HCT116 (cell line): ENCODE results near the gene GTF3C4. TPM values are rescaled to one million over a fixed set of nuclear protein-coding genes. Genes with fewer than 3 reads are reported as not detected.

Experiments used
- ATAC-seq: fragments of 200-7000 bp; cut with Tn5 transposase; 2 replicates; pipeline ENCODE4 v1.9.1; 2020; ENCODE audit warnings: mild to moderate bottlenecking, moderate library complexity
- BruUV-seq: library from RNA; stranded (reverse); fragments of 400-500 nt; replicated peaks from 2 replicates; lab custom pipeline; 2021; lab: Mats Ljungman, UMichigan
- CTCF ChIA-PET: fragments of 300-600 bp; sonication (Branson Sonifier 250); formaldehyde crosslinking; loops from one replicate; lab custom pipeline; 2021; ENCODE audit warnings: antibody characterized with exemption; lab: Charles Lee
- POLR2A ChIA-PET: fragments of 300-600, 350-600 bp; sonication (Branson Sonifier 250); formaldehyde crosslinking; loops from one replicate; lab custom pipeline; 2021; ENCODE audit warnings: antibody characterized with exemption; lab: Charles Lee
- RAD21 ChIA-PET, 2 experiments: fragments of 300-600 bp; sonication (Branson Sonifier 250); formaldehyde crosslinking; loops; one replicate each; lab custom pipeline; 2023; ENCODE audit warnings: low total read pairs in 2 of 2; ENCODE audit not compliant: uncharacterized antibody in 2 of 2, unreplicated experiment in 2 of 2, low non-redundant PET in 1 of 2; lab: Charles Lee
- DNase-seq: peaks from one replicate; pipeline ENCODE4 v3.0.0-alpha.2; 2010; ENCODE audit warnings: low read depth, low spot score
- H2AFZ ChIP-seq: fragments of 200-600 bp; shearing (Covaris generic), sonication (generic); 2 replicates; pipeline ENCODE4 v1.6.1; 2017; ENCODE audit warnings: low read depth, mixed run types, mixed read lengths, antibody characterized with exemption, low read length; ENCODE audit not compliant: poor library complexity, severe bottlenecking
- H3K27ac ChIP-seq: 2 replicates; pipeline ENCODE4 v1.5.1; 2012; ENCODE audit warnings: low read depth, low read length
- H3K27me3 ChIP-seq: fragments of 200-600 bp; sonication (generic); 2 replicates; pipeline ENCODE4 v1.6.1; 2016; ENCODE audit warnings: mixed run types, low read length, mixed read lengths; ENCODE audit not compliant: insufficient read depth
- H3K36me3 ChIP-seq, 2 experiments: fragments of 200-500 bp in 1 of 2; fragments of 200-600 bp in 1 of 2; sonication (Bioruptor generic) in 1 of 2; sonication (generic) in 1 of 2; 2 replicates each; pipeline versions ENCODE4 v1.5.1 to v1.6.1; 2014 to 2016; ENCODE audit warnings: low read length in 2 of 2, inconsistent platforms in 1 of 2, mixed read lengths in 1 of 2, mixed run types in 1 of 2; ENCODE audit not compliant: insufficient read depth in 2 of 2, control insufficient read depth in 1 of 2
- H3K4me1 ChIP-seq, 2 experiments: fragments of 200-600 bp in 1 of 2; sonication (generic) in 1 of 2; 2 replicates each; pipeline versions ENCODE4 v1.5.1 to v1.6.1; 2012 to 2017; ENCODE audit warnings: low read length in 2 of 2, inconsistent platforms in 1 of 2, mild to moderate bottlenecking in 1 of 2, mixed read lengths in 1 of 2, mixed run types in 1 of 2, moderate library complexity in 1 of 2; ENCODE audit not compliant: insufficient read depth in 2 of 2, control insufficient read depth in 1 of 2
- H3K4me2 ChIP-seq: fragments of 200-600 bp; sonication (generic); 2 replicates; pipeline ENCODE4 v1.6.1; 2017; ENCODE audit warnings: mixed run types, low read length, mixed read lengths
- H3K4me3 ChIP-seq, 2 experiments: fragments of 200-600 bp in 1 of 2; sonication (generic) in 1 of 2; replicated peaks in 1 of 2; 2 replicates each; pipeline ENCODE4 v1.5.1; 2011 to 2016; ENCODE audit warnings: low read length in 2 of 2, control low read depth in 1 of 2, low read depth in 1 of 2, mild to moderate bottlenecking in 1 of 2, mixed read lengths in 1 of 2, mixed run types in 1 of 2
- H3K79me2 ChIP-seq: fragments of 200-600 bp; sonication (generic); 2 replicates; pipeline ENCODE4 v1.6.1; 2017; ENCODE audit warnings: mild to moderate bottlenecking, mixed run types, low read length, moderate library complexity, mixed read lengths; ENCODE audit not compliant: insufficient read depth
- H3K9ac ChIP-seq: fragments of 200-600 bp; sonication (generic); 2 replicates; pipeline ENCODE4 v1.6.1; 2016; ENCODE audit warnings: low read length, mixed read lengths
- H3K9me2 ChIP-seq: fragments of 200-600 bp; sonication (generic), shearing (Covaris generic); 2 replicates; pipeline ENCODE4 v1.6.1; 2017; ENCODE audit warnings: mixed run types, mild to moderate bottlenecking, moderate library complexity; ENCODE audit not compliant: insufficient read depth
- H3K9me3 ChIP-seq, 2 experiments: fragments of 200-500 bp in 1 of 2; fragments of 200-600 bp in 1 of 2; sonication (Bioruptor generic) in 1 of 2; sonication (generic) in 1 of 2; 2 replicates each; pipeline ENCODE4 v1.6.1; 2014 to 2017; ENCODE audit warnings: low read length in 2 of 2, mixed read lengths in 2 of 2, inconsistent platforms in 1 of 2, low read depth in 1 of 2, mild to moderate bottlenecking in 1 of 2, mixed run types in 1 of 2, moderate library complexity in 1 of 2; ENCODE audit not compliant: control insufficient read depth in 1 of 2, insufficient read depth in 1 of 2
- H4K20me1 ChIP-seq: fragments of 200-600 bp; sonication (generic), shearing (Covaris generic); 2 replicates; pipeline ENCODE4 v1.6.1; 2017; ENCODE audit warnings: mixed run types, mild to moderate bottlenecking, moderate library complexity; ENCODE audit not compliant: insufficient read depth
- CBX3 ChIP-seq: IDR thresholded peaks from 2 replicates; pipeline ENCODE4 v1.6.1; 2012; ENCODE audit warnings: low read depth
- CEBPB ChIP-seq: IDR thresholded peaks from 2 replicates; pipeline ENCODE4 v1.6.1; 2012; ENCODE audit warnings: low read depth
- EGR1 ChIP-seq: IDR thresholded peaks from 2 replicates; pipeline ENCODE4 v1.6.1; 2012; ENCODE audit warnings: low read depth
- ELF1 ChIP-seq: IDR thresholded peaks from 2 replicates; pipeline ENCODE4 v1.6.1; 2012; ENCODE audit warnings: low read depth, borderline replicate concordance
- EZH2 ChIP-seq: fragments of 200-600 bp; sonication (generic); IDR thresholded peaks from 2 replicates; pipeline ENCODE4 v1.6.1; 2017; ENCODE audit warnings: antibody characterized with exemption, mixed run types
- EZH2phosphoT487 ChIP-seq: fragments of 200-600 bp; IDR thresholded peaks from 2 replicates; pipeline ENCODE4 v1.6.1; 2018; ENCODE audit warnings: antibody characterized with exemption, borderline replicate concordance
- FOSL1 ChIP-seq: IDR thresholded peaks from 2 replicates; pipeline ENCODE4 v1.6.1; 2012; ENCODE audit warnings: low read depth
- JUND ChIP-seq: IDR thresholded peaks from 2 replicates; pipeline ENCODE4 v1.6.1; 2012
- POLR2A ChIP-seq: IDR thresholded peaks from 2 replicates; pipeline ENCODE4 v1.7.0; 2011; ENCODE audit warnings: borderline replicate concordance; ENCODE audit not compliant: insufficient read depth, insufficient read length; ENCODE audit errors: extremely low read depth
- POLR2AphosphoS5 ChIP-seq: IDR thresholded peaks from 2 replicates; pipeline ENCODE4 v1.6.1; 2011; ENCODE audit warnings: mild to moderate bottlenecking, low read depth, low read length, moderate library complexity
- RAD21 ChIP-seq: IDR thresholded peaks from 2 replicates; pipeline ENCODE4 v1.6.1; 2012; ENCODE audit warnings: low read depth, mild to moderate bottlenecking
- SIN3A ChIP-seq: IDR thresholded peaks from 2 replicates; pipeline ENCODE4 v1.6.1; 2012; ENCODE audit warnings: low read depth
- SP1 ChIP-seq: IDR thresholded peaks from 2 replicates; pipeline ENCODE4 v1.6.1; 2012; ENCODE audit warnings: low read depth
- SRF ChIP-seq: IDR thresholded peaks from 2 replicates; pipeline ENCODE4 v1.6.1; 2012; ENCODE audit warnings: low read depth
- TCF7L2 ChIP-seq: IDR thresholded peaks from 2 replicates; pipeline ENCODE4 v1.7.0; 2011; ENCODE audit warnings: borderline replicate concordance, inconsistent platforms; ENCODE audit not compliant: insufficient read depth, insufficient read length; ENCODE audit errors: extremely low read depth
- YY1 ChIP-seq: IDR thresholded peaks from 2 replicates; pipeline ENCODE4 v1.6.1; 2011; ENCODE audit warnings: low read length, low read depth, moderate library complexity, mild to moderate bottlenecking; ENCODE audit not compliant: insufficient replicate concordance; ENCODE audit errors: extremely low read depth
- ZFX ChIP-seq: fragments of 450-650 bp; IDR thresholded peaks from 2 replicates; pipeline ENCODE4 v1.6.1; 2017
- ZNF274 ChIP-seq: fragments of 200-500 bp; sonication (Bioruptor generic); IDR thresholded peaks from 2 replicates; pipeline ENCODE4 v1.6.1; 2014; ENCODE audit warnings: mild to moderate bottlenecking, low read depth, low read length, inconsistent platforms
- intact Hi-C: fragments of 100-400 bp; cut with micrococcal nuclease; formaldehyde crosslinking; loops from 2 replicates; pipeline ENCODE4 v1.10.0; 2022
- total RNA-seq: library from RNA; stranded (reverse); gene quantifications from one replicate; pipeline ENCODE4 v1.2.1, GENCODE V29; 2021; ENCODE audit not compliant: unreplicated experiment
- TF ChIP-seq, protein P1 (sequence below): IDR thresholded peaks from 2 replicates; pipeline ENCODE4 v1.6.1; 2012
- TF ChIP-seq, protein P2 (sequence below): IDR thresholded peaks from 2 replicates; pipeline ENCODE4 v1.6.1; 2012; ENCODE audit warnings: low read depth

Gene GTF3C4
- total RNA-seq, 1 experiment from 2014 or later = 26.4 TPM

DNA sequence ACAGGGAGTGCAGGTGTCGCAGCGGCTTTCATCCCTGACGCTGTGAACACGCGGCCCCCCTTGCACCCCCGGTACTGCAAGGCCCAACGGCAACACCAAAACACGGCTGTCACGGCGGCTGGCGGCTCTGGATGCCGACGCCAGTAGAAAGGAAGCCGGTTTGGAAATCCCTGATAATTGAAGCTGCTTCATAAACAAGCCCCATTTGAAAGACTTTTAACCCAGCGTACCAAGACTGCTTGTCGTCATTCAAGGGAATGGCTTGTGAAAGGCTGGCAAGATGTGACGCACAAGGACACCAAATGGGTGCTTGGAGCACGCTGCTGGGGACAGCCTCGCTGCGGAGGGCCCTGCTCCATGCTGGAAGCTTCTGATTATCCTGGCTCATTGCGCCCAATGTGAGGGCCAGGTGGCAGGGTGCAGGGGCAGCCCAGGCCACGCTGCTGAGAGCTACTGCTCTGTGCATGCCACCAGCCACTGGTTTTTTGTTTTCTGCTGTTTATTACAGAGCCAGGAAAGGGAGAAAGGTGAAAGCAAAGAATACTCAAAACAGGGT lies 63.1 kb downstream of the GTF3C4 start:
- Histone ChIP-seq H3K27ac (no peak overlapping the region), H3K4me1 (no peaks in the 10 kb centered on the region), H4K20me1 (no peaks in the 10 kb centered on the region), H3K36me3 (no peaks in the 10 kb centered on the region), H2AFZ (no peak overlapping the region), H3K9ac (no peak overlapping the region), H3K9me3 (no peaks in the 10 kb centered on the region), H3K79me2 (no peaks in the 10 kb centered on the region), H3K4me2 (no peak overlapping the region), H3K27me3 (peaks cover 4% of the 10 kb centered on the region; the same call in 1 of the 2 replicates), H3K9me2 (no peaks in the 10 kb centered on the region), H3K4me3 (no peak overlapping the region)
- ChIA-PET RAD21 (no interaction called here), POLR2A (no interaction called here), CTCF (no interaction called here)
- intact Hi-C loops = no loop called here
- BruUV-seq = no TSS peak
- no peak for ATAC-seq
- TF ChIP-seq ZFX (no peak), CBX3 (no peak), SRF (no peak), CEBPB (no peak), FOSL1 (no peak), RAD21 (no peak), SIN3A (no peak), TCF7L2 (no peak), ELF1 (no peak), ZNF274 (no peak), JUND (no peak), POLR2A (no peak), EZH2phosphoT487 (no peak), EZH2 (no peak), YY1 (no peak), EGR1 (no peak), SP1 (no peak), POLR2AphosphoS5 (no peak)
- TF ChIP-seq, protein P1, sequence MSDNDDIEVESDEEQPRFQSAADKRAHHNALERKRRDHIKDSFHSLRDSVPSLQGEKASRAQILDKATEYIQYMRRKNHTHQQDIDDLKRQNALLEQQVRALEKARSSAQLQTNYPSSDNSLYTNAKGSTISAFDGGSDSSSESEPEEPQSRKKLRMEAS = no peak
- TF ChIP-seq, protein P2, sequence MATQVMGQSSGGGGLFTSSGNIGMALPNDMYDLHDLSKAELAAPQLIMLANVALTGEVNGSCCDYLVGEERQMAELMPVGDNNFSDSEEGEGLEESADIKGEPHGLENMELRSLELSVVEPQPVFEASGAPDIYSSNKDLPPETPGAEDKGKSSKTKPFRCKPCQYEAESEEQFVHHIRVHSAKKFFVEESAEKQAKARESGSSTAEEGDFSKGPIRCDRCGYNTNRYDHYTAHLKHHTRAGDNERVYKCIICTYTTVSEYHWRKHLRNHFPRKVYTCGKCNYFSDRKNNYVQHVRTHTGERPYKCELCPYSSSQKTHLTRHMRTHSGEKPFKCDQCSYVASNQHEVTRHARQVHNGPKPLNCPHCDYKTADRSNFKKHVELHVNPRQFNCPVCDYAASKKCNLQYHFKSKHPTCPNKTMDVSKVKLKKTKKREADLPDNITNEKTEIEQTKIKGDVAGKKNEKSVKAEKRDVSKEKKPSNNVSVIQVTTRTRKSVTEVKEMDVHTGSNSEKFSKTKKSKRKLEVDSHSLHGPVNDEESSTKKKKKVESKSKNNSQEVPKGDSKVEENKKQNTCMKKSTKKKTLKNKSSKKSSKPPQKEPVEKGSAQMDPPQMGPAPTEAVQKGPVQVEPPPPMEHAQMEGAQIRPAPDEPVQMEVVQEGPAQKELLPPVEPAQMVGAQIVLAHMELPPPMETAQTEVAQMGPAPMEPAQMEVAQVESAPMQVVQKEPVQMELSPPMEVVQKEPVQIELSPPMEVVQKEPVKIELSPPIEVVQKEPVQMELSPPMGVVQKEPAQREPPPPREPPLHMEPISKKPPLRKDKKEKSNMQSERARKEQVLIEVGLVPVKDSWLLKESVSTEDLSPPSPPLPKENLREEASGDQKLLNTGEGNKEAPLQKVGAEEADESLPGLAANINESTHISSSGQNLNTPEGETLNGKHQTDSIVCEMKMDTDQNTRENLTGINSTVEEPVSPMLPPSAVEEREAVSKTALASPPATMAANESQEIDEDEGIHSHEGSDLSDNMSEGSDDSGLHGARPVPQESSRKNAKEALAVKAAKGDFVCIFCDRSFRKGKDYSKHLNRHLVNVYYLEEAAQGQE = no peak
- no peak for DNase-seq
